Uterus (tissue), 2 donors: ENCODE data around the gene NLGN3.

Experiments
- POLR2A ChIP-seq, 2 donors: fragments of 450-650 bp; IDR thresholded peaks; one replicate each; pipeline ENCODE4 v1.6.1; 2016; ENCODE audit warnings: antibody characterized with exemption in 2 of 2, mild to moderate bottlenecking in 1 of 2, moderate library complexity in 1 of 2
- TF ChIP-seq, protein P1 (sequence below), 4 experiments: fragments of 200-600 bp in 2 of 4; fragments of 450-650 bp in 2 of 4; sonication (generic) in 2 of 4; IDR thresholded peaks; one replicate each; pipeline ENCODE4 v1.5.1; 2016 to 2019; ENCODE audit warnings: antibody characterized with exemption in 4 of 4, mild to moderate bottlenecking in 2 of 4, moderate library complexity in 1 of 4

DNA sequence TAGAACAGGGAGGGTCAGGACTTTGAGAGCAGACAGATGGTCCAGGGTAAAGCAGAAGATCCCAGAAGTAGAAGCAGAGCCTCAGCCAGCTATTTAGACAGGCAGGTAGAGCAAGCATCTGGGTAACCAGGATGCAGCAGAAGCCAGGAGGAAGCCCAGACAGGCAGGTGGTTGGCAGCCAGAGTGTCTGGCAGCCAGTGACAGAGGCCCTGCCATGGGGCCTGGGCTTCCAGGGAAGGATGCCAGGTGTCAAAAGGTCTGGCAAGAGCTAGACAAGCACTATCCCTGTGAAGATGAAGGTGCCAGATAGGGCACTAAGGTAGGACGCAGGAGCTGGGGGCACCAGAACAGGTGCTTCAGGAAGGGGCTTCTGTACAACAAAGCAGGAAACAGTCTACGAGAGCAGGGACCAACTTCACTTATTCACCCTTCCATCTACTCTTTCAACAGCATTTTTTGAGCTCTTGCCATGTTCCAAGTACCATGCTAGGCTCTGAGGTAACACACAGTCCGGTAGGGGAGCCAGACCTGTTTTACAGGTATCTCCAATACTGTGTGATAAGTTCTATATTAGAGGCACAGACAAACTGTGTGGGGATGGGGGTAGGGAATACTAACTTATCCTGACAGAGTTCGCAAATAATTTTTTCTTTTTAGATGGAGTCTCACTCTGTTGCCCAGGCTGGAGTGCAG, 40.3 kb downstream of the NLGN3 start:
- TF ChIP-seq, protein P1, sequence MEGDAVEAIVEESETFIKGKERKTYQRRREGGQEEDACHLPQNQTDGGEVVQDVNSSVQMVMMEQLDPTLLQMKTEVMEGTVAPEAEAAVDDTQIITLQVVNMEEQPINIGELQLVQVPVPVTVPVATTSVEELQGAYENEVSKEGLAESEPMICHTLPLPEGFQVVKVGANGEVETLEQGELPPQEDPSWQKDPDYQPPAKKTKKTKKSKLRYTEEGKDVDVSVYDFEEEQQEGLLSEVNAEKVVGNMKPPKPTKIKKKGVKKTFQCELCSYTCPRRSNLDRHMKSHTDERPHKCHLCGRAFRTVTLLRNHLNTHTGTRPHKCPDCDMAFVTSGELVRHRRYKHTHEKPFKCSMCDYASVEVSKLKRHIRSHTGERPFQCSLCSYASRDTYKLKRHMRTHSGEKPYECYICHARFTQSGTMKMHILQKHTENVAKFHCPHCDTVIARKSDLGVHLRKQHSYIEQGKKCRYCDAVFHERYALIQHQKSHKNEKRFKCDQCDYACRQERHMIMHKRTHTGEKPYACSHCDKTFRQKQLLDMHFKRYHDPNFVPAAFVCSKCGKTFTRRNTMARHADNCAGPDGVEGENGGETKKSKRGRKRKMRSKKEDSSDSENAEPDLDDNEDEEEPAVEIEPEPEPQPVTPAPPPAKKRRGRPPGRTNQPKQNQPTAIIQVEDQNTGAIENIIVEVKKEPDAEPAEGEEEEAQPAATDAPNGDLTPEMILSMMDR (IDR thresholded peaks at IDR 0.05) = no peak
- no peak for TF ChIP-seq POLR2A (IDR thresholded peaks at IDR 0.05)
